HFFc6 (cell line): ENCODE results near the gene NKRF. TPM values are rescaled to one million over a fixed set of nuclear protein-coding genes. Genes with fewer than 3 reads are reported as not detected.

ENCODE experiments used
- DNase-seq: peaks from one replicate; pipeline ENCODE4 v3.0.0-alpha.2; 2018
- H3K27ac Mint-ChIP-seq: 2 replicates; pipeline ENCODE4 v1.8.0; 2020; ENCODE audit warnings: mild to moderate bottlenecking, mixed read lengths
- H3K27me3 Mint-ChIP-seq: 2 replicates; pipeline ENCODE4 v1.8.0; 2021; ENCODE audit warnings: mild to moderate bottlenecking, moderate library complexity, mixed read lengths; ENCODE audit not compliant: insufficient read depth
- H3K36me3 Mint-ChIP-seq: 2 replicates; pipeline ENCODE4 v1.8.0; 2021; ENCODE audit warnings: low read depth, mixed read lengths
- H3K4me1 Mint-ChIP-seq: 2 replicates; pipeline ENCODE4 v1.8.0; 2020; ENCODE audit warnings: low read depth, mixed read lengths
- H3K4me3 Mint-ChIP-seq: 2 replicates; pipeline ENCODE4 v1.8.0; 2020; ENCODE audit warnings: mild to moderate bottlenecking, moderate library complexity, mixed read lengths
- H3K9me3 Mint-ChIP-seq: 2 replicates; pipeline ENCODE4 v1.8.0; 2020; ENCODE audit warnings: mild to moderate bottlenecking, mixed read lengths
- CTCF ChIP-seq: fragments of 200-600 bp; sonication (generic); IDR thresholded peaks from 2 replicates; pipeline ENCODE4 v1.5.0; 2021; ENCODE audit warnings: antibody characterized with exemption, mild to moderate bottlenecking
- total RNA-seq, 6 experiments: library from RNA; stranded (reverse); fragmentation: NEBNext Ultra II Directional; extraction: Animal tissue kit (Norgen Biotek cat#: 25700); gene quantifications; 2 replicates in 1 of 6; 3 replicates in 5 of 6; pipeline ENCODE4 v1.2.3, GENCODE V29; 2021

NKRF gene
- total RNA-seq, 6 experiments from 2014 or later, result 7.5 to 10.6 (median 8.9) TPM

GRCh38 chrX:119607018-119607389 lies 780 bp upstream of the NKRF start:
- H3K27me3 Mint-ChIP-seq, result 0 out of 2 replicates have a peak, but pooled peaks cover 2% of the 10 kb centered on the region
- peak overlapping the region; percentile 97 for H3K27ac Mint-ChIP-seq
- peaks cover 25% of the 10 kb centered on the region for H3K4me1 Mint-ChIP-seq
- DNase-seq, result no peak
- H3K9me3 Mint-ChIP-seq, result no peaks in the 10 kb centered on the region
- peak overlapping the region; percentile 91 for H3K4me3 Mint-ChIP-seq
- H3K36me3 Mint-ChIP-seq, result 0 out of 2 replicates have a peak, but pooled peaks cover 4% of the 10 kb centered on the region
- no peak for TF ChIP-seq CTCF

GRCh38 chrX:119605464-119606279 lies 552 bp downstream of the NKRF start:
- Mint-ChIP-seq H3K27me3 (0 out of 2 replicates have a peak, but pooled peaks cover 2% of the 10 kb centered on the region), H3K4me3 (peak overlapping the region; percentile 94), H3K4me1 (peaks cover 25% of the 10 kb centered on the region), H3K36me3 (0 out of 2 replicates have a peak, but pooled peaks cover 4% of the 10 kb centered on the region), H3K9me3 (no peaks in the 10 kb centered on the region), H3K27ac (peak overlapping the region; percentile 97)
- no peak for DNase-seq
- no peak for TF ChIP-seq CTCF

- H3K27ac Mint-ChIP-seq, result peak overlapping the region; percentile 70
Observed at GRCh38 chrX:119604766-119605463, 1.3 kb downstream of the NKRF start.

GRCh38 chrX:119602701-119603255 lies 3.4 kb downstream of the NKRF start:
- H3K36me3 Mint-ChIP-seq, result 0 out of 2 replicates have a peak, but pooled peaks cover 4% of the 10 kb centered on the region

More at GRCh38 chrX:119604766-119605463, 1.3 kb downstream of the NKRF start:
- TF ChIP-seq CTCF, result no peak
- Mint-ChIP-seq H3K27me3 (0 out of 2 replicates have a peak, but pooled peaks cover under 1% of the 10 kb centered on the region), H3K4me1 (peaks cover 18% of the 10 kb centered on the region), H3K9me3 (no peaks in the 10 kb centered on the region), H3K36me3 (0 out of 2 replicates have a peak, but pooled peaks cover 4% of the 10 kb centered on the region), H3K4me3 (peak overlapping the region; percentile 94)
- DNase-seq, result no peak

More at GRCh38 chrX:119602701-119603255, 3.4 kb downstream of the NKRF start:
- no peak for DNase-seq
- no peak overlapping the region for H3K4me3 Mint-ChIP-seq
- no peak for TF ChIP-seq CTCF
- no peak overlapping the region for H3K27ac Mint-ChIP-seq
- H3K27me3 Mint-ChIP-seq, result no peaks in the 10 kb centered on the region
- peaks cover 18% of the 10 kb centered on the region for H3K4me1 Mint-ChIP-seq
- H3K9me3 Mint-ChIP-seq, result no peaks in the 10 kb centered on the region
